ENCODE measurements around the gene DISC1.
"Not testable (repeated sequence)": the region's sequence is repeated elsewhere in the genome, so short reads cannot be mapped to it uniquely, and the experiment has no call there.

Gene DISC1

DNA sequence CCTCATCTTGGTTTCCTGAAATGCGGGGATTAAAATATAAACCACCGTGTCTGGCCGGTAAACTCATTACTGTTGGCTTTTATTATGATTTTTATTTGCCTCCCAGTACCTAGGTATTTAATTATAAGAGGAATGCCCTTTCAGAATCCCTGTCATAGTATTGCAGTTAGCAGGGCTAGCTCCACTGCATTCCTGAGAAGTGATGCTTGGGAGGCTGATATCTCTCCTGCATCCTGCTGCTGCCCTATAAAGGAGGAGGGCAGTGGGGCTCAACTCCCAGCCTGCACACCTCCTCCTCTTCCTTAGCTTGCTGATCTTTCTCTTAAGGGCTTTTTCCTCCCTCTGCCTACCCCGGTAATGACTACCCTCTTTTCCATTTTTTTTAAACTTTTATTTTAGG lies 19.9 kb upstream of the DISC1 start:
- no peak for DNase-seq

GRCh38 chr1:231610388-231610787 lies 16.2 kb upstream of the DISC1 start:
- DNase-seq = no peak

GRCh38 chr1:231611111-231611510 lies 15.5 kb upstream of the DISC1 start:
- DNase-seq = no peak

DNA sequence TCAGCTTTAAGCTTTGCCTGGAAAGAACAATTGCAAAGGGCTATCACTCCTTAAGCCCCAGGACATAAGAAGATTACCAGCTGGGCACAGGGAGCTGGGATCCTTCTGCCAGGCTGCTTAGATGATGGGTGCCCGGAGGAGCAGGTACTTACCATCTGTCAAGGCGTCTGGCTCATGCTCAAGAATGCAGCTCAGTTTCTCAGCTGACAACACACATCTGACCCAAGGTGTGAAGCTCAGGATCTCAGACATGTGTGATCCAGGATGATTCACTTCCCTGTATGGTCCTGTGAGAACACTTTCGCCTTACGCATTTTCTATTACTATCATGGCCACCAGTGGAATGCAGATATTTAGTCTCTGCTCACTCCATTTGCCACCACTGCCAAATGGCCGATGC lies 14.7 kb upstream of the DISC1 start:
- DNase-seq = no peak

- DNase-seq = peak; percentile 83
Observed at GRCh38 chr1:231612393-231613089, 14.0 kb upstream of the DISC1 start.

DNA sequence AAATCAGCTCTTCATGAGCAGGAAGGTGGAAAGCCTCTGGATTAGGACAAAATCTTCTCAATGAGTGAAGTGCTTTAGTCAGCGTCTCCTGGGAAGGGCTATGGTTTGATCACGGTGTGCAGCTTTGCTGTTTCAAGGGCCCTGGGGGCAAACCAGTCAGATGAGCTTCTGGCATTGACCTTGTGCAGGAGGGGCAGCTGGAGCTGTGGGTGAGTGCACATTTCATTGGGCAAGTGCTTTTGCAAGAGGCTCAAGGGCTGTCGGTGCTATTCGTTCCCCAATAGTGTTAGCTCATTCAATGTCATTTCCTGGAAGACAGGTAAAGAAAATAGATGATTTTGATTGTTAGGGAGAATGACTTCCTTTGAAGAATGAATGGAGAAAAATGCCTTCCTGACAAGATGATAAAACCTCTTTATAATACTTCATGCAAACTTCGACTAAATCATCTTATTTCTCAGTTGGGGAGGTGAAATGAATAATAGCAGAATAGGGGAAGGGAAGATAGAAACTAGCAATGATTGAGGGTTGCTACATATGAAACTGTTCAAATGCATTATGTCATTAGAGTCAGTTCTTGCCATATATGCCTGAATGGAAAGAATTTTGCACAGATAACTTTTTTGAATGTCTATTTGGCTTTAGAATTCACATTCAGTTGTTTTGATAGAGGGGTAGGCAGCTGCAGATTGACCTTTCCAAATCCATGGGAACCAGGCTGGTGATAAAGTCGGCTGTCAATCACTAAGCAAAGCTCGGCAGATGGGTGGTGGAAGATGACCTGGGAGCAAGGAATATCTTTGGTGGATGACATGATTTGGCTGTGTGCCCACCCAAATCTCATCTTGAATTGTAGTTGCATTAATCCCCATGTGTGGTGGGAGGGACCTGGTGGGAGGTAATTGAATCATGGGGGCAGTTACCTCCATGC lies 12.9 kb upstream of the DISC1 start:
- DNase-seq = no peak

DNA sequence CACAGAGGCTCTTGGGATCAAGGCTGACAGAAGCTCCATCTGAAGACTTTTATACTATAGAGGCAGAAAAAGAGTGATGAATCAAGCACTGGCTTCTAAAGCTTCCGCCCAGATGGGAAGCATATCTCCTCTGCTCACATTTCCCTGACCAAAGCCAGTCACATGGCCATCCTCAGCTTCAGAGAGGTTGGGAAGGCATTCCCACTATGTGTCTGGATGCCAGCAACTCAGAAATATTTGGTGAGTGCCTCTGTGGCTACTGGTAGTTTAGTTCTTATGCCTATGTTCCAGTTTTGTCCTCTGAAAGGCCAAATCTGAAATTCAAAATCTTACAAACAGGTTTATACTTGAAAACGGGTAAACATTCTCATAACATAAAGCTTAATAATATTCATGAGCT lies 9.9 kb upstream of the DISC1 start:
- no peak for DNase-seq

DNA sequence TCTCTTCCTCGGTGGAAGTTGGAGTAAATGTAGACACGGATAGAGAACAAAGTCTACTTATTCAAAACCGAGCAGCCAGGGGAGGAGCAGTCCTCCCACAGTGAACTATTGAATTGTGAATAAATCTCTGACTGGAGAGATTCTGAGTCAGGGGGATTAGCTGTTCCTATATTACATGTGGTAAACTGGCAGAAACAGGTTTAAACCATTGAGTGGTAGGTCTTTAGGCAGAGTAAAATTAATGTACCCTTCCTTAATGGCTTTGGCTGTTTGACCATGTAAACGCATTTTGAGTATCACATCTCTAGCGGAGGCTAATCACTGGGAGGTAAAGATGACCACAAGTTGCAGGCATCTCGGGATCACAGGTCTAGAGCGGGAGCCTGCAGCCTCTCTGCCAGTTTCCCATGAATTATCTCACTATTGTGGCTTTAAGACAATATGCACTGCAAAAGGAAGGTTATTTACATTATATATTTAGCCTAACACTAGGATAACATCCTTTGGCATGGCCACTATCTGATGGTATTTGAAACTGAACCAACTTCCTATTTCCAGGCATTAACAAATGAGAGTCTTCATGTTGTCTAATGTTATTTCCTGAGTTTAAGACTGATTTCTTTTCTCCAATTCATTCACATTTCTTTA lies 7.9 kb upstream of the DISC1 start:
- DNase-seq = no peak

GRCh38 chr1:231619257-231619634 lies 7.3 kb upstream of the DISC1 start:
- no peak for DNase-seq

DNA sequence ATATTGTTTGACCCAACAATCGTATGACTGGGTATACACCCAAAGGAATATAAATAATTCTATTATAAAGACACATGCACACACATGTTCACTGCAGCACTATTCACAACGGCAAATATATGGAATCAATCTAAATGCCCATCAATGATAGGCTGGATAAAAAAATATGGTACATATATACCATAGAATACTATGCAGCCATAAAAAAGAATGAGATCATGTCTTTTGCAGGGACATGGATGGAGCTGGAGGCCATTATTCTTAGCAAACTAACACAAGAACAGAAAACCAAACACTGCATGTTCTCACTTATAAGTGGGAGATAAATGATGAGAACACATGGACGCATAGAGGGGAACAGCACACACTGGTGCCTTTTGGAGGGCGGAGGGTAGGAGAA lies 1.5 kb upstream of the DISC1 start:
- DNase-seq = not testable (repeated sequence)

DNA sequence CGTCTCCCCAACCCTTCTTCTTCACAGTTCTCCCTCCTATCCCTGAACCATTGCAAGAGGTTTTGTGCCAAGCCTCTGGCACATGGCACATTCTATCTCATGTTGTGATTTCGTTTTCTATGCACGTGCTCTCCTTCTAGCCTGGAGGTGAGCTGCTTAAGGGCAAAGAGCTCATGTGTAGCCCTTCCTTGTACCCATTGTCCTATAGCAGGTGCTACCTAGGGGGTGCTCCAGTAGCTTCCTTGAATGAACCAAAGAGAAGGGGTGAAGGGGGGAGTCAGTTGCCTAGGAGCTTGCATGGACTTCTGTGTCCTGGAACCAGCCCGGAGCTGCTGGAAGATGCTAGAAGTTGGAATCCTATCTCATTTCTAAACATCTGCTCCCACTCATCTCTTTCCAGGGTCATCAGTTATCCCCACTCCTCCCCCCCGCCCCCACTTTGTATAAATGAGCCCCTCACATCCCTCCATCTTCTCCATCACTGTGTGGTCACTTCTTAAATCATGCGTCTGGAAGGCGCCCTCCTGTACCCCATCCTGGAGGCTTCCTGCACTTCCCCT lies 535 bp upstream of the DISC1 start:
- no peak for DNase-seq

GRCh38 chr1:231626951-231627614 lies 493 bp downstream of the DISC1 start:
- DNase-seq = peak; percentile 53

DNA sequence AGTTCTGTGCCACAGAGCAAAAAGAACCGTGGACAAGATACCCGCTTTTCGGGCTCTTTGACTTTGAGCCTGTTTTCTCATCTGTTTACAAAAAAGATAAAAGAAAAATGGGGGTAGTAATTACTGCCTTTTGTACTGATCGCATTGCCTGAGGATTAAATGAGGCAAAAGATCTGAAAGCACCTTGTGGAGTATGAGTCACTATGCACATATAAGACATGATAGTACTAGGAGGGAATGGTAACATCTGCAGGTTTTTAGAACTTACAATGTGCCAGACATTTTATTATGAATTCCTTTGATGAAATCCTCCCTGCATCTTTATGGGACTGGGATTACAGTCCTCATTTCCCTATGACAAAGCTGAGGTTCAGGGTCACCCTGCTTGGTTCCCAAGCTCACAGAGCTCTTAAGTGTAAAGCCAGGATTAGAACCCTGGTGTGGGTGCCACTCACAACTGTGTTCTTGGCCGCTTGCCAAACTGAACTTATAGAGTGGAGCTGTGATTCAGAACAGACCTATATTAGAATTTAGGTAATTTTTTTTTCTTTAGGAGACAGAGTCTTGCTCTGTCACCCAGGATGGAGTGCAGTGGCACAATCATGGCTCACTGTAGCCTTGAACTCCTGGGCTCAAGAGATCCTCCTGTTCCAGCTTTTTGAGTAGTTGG lies 1.8 kb downstream of the DISC1 start:
- peak; percentile 43 for DNase-seq

DNA sequence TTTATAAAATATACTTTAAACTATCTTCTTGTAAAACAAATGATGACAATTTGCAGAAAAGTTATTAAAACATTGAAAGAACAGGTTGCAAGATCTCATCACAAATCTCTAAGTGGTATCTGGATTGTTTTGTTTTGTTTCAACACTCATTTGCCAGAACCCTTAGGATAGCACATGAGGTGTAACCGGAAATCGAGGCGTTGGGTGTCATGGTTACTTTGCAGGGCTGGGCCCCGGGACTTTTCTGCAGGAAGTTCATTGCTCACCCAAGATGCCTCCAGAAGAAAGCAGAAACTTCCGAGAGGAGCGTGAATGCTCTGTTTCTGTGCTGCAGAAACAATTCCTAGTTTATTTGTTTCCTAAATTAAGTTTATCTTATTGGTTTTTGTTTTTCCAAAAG lies 2.5 kb downstream of the DISC1 start:
- peak; percentile 35 for DNase-seq

GRCh38 chr1:231630558-231631205 lies 4.1 kb downstream of the DISC1 start:
- no peak for DNase-seq

- no peak for DNase-seq
Observed at GRCh38 chr1:231631717-231632116, 5.1 kb downstream of the DISC1 start.

GRCh38 chr1:231632119-231632518 lies 5.5 kb downstream of the DISC1 start:
- DNase-seq = no peak

- DNase-seq = no peak
Observed at GRCh38 chr1:231634323-231635013, 7.9 kb downstream of the DISC1 start.

GRCh38 chr1:231636157-231636556 lies 9.6 kb downstream of the DISC1 start:
- DNase-seq = no peak

- DNase-seq = not testable (repeated sequence)
Observed at GRCh38 chr1:231636922-231637321, 10.3 kb downstream of the DISC1 start.

- DNase-seq = no peak
Observed at GRCh38 chr1:231638647-231639046, 12.1 kb downstream of the DISC1 start.

Measured in activated CD4-positive, alpha-beta T cell treated with anti-CD3 and anti-CD28 coated beads, Interleukin-2, amount 50 U/mL, for 16 hours (primary cell).